Uterus (tissue), 2 donors: ENCODE data around the gene ZNF512B.

ENCODE experiments used
- POLR2A ChIP-seq, 2 donors: fragments of 450-650 bp; IDR thresholded peaks; one replicate each; pipeline ENCODE4 v1.6.1; 2016; ENCODE audit warnings: antibody characterized with exemption in 2 of 2, mild to moderate bottlenecking in 1 of 2, moderate library complexity in 1 of 2
- TF ChIP-seq, protein P1 (sequence below), 4 experiments: fragments of 200-600 bp in 2 of 4; fragments of 450-650 bp in 2 of 4; sonication (generic) in 2 of 4; IDR thresholded peaks; one replicate each; pipeline ENCODE4 v1.5.1; 2016 to 2019; ENCODE audit warnings: antibody characterized with exemption in 4 of 4, mild to moderate bottlenecking in 2 of 4, moderate library complexity in 1 of 4

GRCh38 chr20:63961664-63962425, 7.9 kb downstream of the ZNF512B start:
- TF ChIP-seq, protein P1, sequence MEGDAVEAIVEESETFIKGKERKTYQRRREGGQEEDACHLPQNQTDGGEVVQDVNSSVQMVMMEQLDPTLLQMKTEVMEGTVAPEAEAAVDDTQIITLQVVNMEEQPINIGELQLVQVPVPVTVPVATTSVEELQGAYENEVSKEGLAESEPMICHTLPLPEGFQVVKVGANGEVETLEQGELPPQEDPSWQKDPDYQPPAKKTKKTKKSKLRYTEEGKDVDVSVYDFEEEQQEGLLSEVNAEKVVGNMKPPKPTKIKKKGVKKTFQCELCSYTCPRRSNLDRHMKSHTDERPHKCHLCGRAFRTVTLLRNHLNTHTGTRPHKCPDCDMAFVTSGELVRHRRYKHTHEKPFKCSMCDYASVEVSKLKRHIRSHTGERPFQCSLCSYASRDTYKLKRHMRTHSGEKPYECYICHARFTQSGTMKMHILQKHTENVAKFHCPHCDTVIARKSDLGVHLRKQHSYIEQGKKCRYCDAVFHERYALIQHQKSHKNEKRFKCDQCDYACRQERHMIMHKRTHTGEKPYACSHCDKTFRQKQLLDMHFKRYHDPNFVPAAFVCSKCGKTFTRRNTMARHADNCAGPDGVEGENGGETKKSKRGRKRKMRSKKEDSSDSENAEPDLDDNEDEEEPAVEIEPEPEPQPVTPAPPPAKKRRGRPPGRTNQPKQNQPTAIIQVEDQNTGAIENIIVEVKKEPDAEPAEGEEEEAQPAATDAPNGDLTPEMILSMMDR (IDR thresholded peaks at IDR 0.05): no peak
- TF ChIP-seq POLR2A (IDR thresholded peaks at IDR 0.05): no peak
